HepG2 (cell line): ENCODE measurements around the gene VEGFC. TPM values are rescaled to one million over a fixed set of nuclear protein-coding genes. Genes with fewer than 3 reads are reported as not detected.

Experiments
- ATAC-seq: fragments of 200-7000 bp; cut with Tn5 transposase; 3 replicates; pipeline ENCODE4 v1.9.1; 2020; ENCODE audit warnings: mild to moderate bottlenecking, moderate library complexity
- BruUV-seq: library from RNA; stranded (reverse); fragments of 400-500 nt; replicated peaks from 2 replicates; lab custom pipeline; 2021; lab: Mats Ljungman, UMichigan
- CTCF ChIA-PET: fragments of 300-600 bp; formaldehyde crosslinking; extraction: SDS; loops from one replicate; lab custom pipeline; 2021; ENCODE audit warnings: low total read pairs, inconsistent platforms, low intra/inter-chr PET ratio; lab: Yijun Ruan, JAX
- POLR2A ChIA-PET: fragments of 350-600 bp; sonication (Branson Sonifier 250); formaldehyde crosslinking; loops from one replicate; lab custom pipeline; 2020; ENCODE audit warnings: antibody characterized with exemption, inconsistent platforms; lab: Yijun Ruan, JAX
- DNase-seq: peaks from one replicate; pipeline ENCODE4 v3.0.0-alpha.2; 2015; ENCODE audit warnings: low spot score
- FAIRE-seq: peaks from 3 replicates; lab custom pipeline; 2011; peaks lifted over from hg19 to GRCh38; lab: Jason Lieb, UNC
- H2AFZ ChIP-seq: one replicate; pipeline ENCODE4 v1.6.1; 2011; ENCODE audit warnings: low read length, inconsistent platforms
- H3K27ac ChIP-seq: fragments of 300-600 bp; 3 replicates; pipeline ENCODE4 v1.8.0; 2011; ENCODE audit warnings: mixed run types, mild to moderate bottlenecking, mixed read lengths, low read length, inconsistent platforms; ENCODE audit not compliant: insufficient read depth; ENCODE audit errors: extremely low read length
- H3K27me3 ChIP-seq, 2 experiments: fragments of 200-600 bp in 1 of 2; 2 replicates in 1 of 2; 3 replicates in 1 of 2; pipeline versions ENCODE4 v1.6.0 to v1.8.0; 2011; ENCODE audit warnings: low read length in 2 of 2, mild to moderate bottlenecking in 2 of 2, moderate library complexity in 2 of 2, inconsistent platforms in 1 of 2; ENCODE audit not compliant: insufficient read depth in 2 of 2, control insufficient read depth in 1 of 2
- H3K36me3 ChIP-seq, 2 experiments: fragments of 200-600 bp in 1 of 2; replicated peaks in 1 of 2; 2 replicates in 1 of 2; 3 replicates in 1 of 2; pipeline versions ENCODE4 v1.5.1 to v1.8.0; 2011; ENCODE audit warnings: low read length in 2 of 2, inconsistent platforms in 1 of 2; ENCODE audit not compliant: insufficient read depth in 2 of 2, control insufficient read depth in 1 of 2
- H3K4me1 ChIP-seq: 2 replicates; pipeline ENCODE4 v1.5.1; 2012; ENCODE audit warnings: low read length, inconsistent platforms; ENCODE audit not compliant: insufficient read depth
- H3K4me2 ChIP-seq: 2 replicates; pipeline ENCODE4 v1.6.0; 2011; ENCODE audit warnings: low read depth, low read length, inconsistent platforms
- H3K4me3 ChIP-seq, 3 experiments: fragments of 200-600 bp in 1 of 3; sonication (generic), shearing (Covaris generic) in 1 of 3; replicated peaks in 1 of 3; 2 replicates each; pipeline ENCODE4 v1.5.1; 2011 to 2016; ENCODE audit warnings: low read length in 3 of 3, inconsistent platforms in 2 of 3, low read depth in 2 of 3, mild to moderate bottlenecking in 2 of 3, control low read depth in 1 of 3, mixed read lengths in 1 of 3; ENCODE audit not compliant: insufficient read depth in 1 of 3
- H3K79me2 ChIP-seq: one replicate; pipeline ENCODE4 v1.6.1; 2011; ENCODE audit warnings: low read length, inconsistent platforms; ENCODE audit not compliant: insufficient read depth
- H3K9ac ChIP-seq: 2 replicates; pipeline ENCODE4 v1.6.0; 2011; ENCODE audit warnings: mild to moderate bottlenecking, low read depth, low read length, inconsistent platforms; ENCODE audit not compliant: insufficient read depth
- H3K9me3 ChIP-seq: 2 replicates; pipeline ENCODE4 v1.5.1; 2012; ENCODE audit warnings: mild to moderate bottlenecking, low read length
- H4K20me1 ChIP-seq: 2 replicates; pipeline ENCODE4 v1.6.0; 2011; ENCODE audit warnings: inconsistent platforms, mild to moderate bottlenecking, low read length, moderate library complexity; ENCODE audit not compliant: insufficient read depth
- CBX2 ChIP-seq, 2 experiments: fragments of 200-600 bp in 1 of 2; sonication (generic); formaldehyde crosslinking in 1 of 2; IDR thresholded peaks; 2 replicates each; pipeline versions ENCODE4 v1.7.0 to v1.8.1; 2018 to 2022; ENCODE audit warnings: low read depth in 2 of 2, low read length in 1 of 2, mild to moderate bottlenecking in 1 of 2, missing genetic modification reagents in 1 of 2
- HDAC1 ChIP-seq: sonication (generic); formaldehyde crosslinking; IDR thresholded peaks from 2 replicates; pipeline ENCODE4 v1.5.1; 2020; ENCODE audit warnings: mild to moderate bottlenecking, missing genetic modification reagents
- IRX3 ChIP-seq: sonication (generic); formaldehyde crosslinking; IDR thresholded peaks from 2 replicates; pipeline ENCODE4 v1.8.1; 2023; ENCODE audit warnings: mild to moderate bottlenecking, low read depth, missing genetic modification reagents, borderline replicate concordance
- JUN ChIP-seq: sonication (generic); formaldehyde crosslinking; IDR thresholded peaks from 2 replicates; pipeline ENCODE4 v1.4.0; 2020; ENCODE audit warnings: mild to moderate bottlenecking, missing genetic modification reagents
- KDM3A ChIP-seq: IDR thresholded peaks from 2 replicates; pipeline ENCODE4 v1.6.1; 2018; ENCODE audit warnings: low read depth, missing compliant biosample characterization
- MEIS2 ChIP-seq: sonication (generic); formaldehyde crosslinking; IDR thresholded peaks from 2 replicates; pipeline ENCODE4 v1.9.0; 2021; ENCODE audit warnings: mild to moderate bottlenecking, missing genetic modification reagents
- NRL ChIP-seq: sonication (generic); formaldehyde crosslinking; IDR thresholded peaks from 2 replicates; pipeline ENCODE4 v1.5.0; 2020; ENCODE audit warnings: missing genetic modification reagents, mild to moderate bottlenecking, moderate library complexity, borderline replicate concordance
- TCF7L2 ChIP-seq: IDR thresholded peaks from 2 replicates; pipeline ENCODE4 v1.6.1; 2011; ENCODE audit warnings: mild to moderate bottlenecking, low read depth, low read length, moderate library complexity
- TOPORS ChIP-seq: sonication (generic); formaldehyde crosslinking; IDR thresholded peaks from 2 replicates; pipeline ENCODE4 v1.8.0; 2023; ENCODE audit warnings: mild to moderate bottlenecking, missing genetic modification reagents
- ZNF24 ChIP-seq: fragments of 450-650 bp; IDR thresholded peaks from 2 replicates; pipeline ENCODE4 v1.6.1; 2017; ENCODE audit warnings: antibody characterized with exemption, mild to moderate bottlenecking
- ZNF546 ChIP-seq: sonication (generic); formaldehyde crosslinking; conservative IDR thresholded peaks from 2 replicates; pipeline ENCODE4 v1.8.1; 2023; ENCODE audit warnings: mild to moderate bottlenecking, missing genetic modification reagents
- ZNF781 ChIP-seq: sonication (generic); formaldehyde crosslinking; IDR thresholded peaks from 2 replicates; pipeline ENCODE4 v1.5.1; 2020; ENCODE audit warnings: borderline replicate concordance, mild to moderate bottlenecking, missing genetic modification reagents; ENCODE audit errors: not compliant biosample characterization
- ZSCAN20 ChIP-seq: sonication (generic); formaldehyde crosslinking; IDR thresholded peaks from 2 replicates; pipeline ENCODE4 v1.4.0; 2020; ENCODE audit warnings: missing genetic modification reagents, mild to moderate bottlenecking, borderline replicate concordance
- WGBS: methylation state at CpG from one replicate; pipeline ENCODE4 v1.1.6; 2017; ENCODE audit warnings: low lambda C conversion rate; 5-methylcytosine and 5-hydroxymethylcytosine counted together
- in situ Hi-C: cut with HindIII; loops from 2 replicates; pipeline ENCODE4 v1.10.0; 2017; ENCODE audit warnings: low pct_unique_long_range_greater_than_20kb; ENCODE audit not compliant: extremely low pct_ligation_motif_present
- intact Hi-C: fragments of 100-400 bp; cut with micrococcal nuclease; formaldehyde crosslinking; loops from one replicate; pipeline ENCODE4 v1.10.0; 2022; ENCODE audit not compliant: unreplicated experiment
- polyA plus RNA-seq, 8 experiments: library from polyadenylated mRNA; depleted of rRNA in 3 of 8; stranded (reverse) in 7 of 8; unstranded in 1 of 8; fragments of >200 nt; fragmentation: Illumina TruSeq in 4 of 8; extraction: Trizol in 4 of 8; gene quantifications; 2 replicates each; pipeline versions ENCODE4 v1.2.1 to v1.2.3, GENCODE V29; 2011 to 2016; ENCODE audit warnings: low read depth in 4 of 8, missing spikeins in 1 of 8, mixed read lengths in 1 of 8; ENCODE audit not compliant: insufficient read depth in 1 of 8
- total RNA-seq, 5 experiments: library from RNA; depleted of rRNA; stranded (reverse); fragments of >200 nt; fragmentation: Illumina TruSeq; extraction: Trizol; gene quantifications; 2 replicates each; pipeline ENCODE4 v1.2.3, GENCODE V29; 2016; ENCODE audit warnings: low read depth in 1 of 5
- TF ChIP-seq, protein P1 (sequence below): sonication (generic); formaldehyde crosslinking; IDR thresholded peaks from 2 replicates; pipeline ENCODE4 v1.4.0; 2020; ENCODE audit warnings: mild to moderate bottlenecking, missing genetic modification reagents
- TF ChIP-seq, protein P2 (sequence below), 2 experiments: sonication (generic) in 1 of 2; formaldehyde crosslinking in 1 of 2; IDR thresholded peaks; 2 replicates each; pipeline versions ENCODE4 v1.5.1 to v1.6.1; 2011 to 2020; ENCODE audit warnings: borderline replicate concordance in 1 of 2, low read depth in 1 of 2, low read length in 1 of 2, mild to moderate bottlenecking in 1 of 2, missing genetic modification reagents in 1 of 2, moderate library complexity in 1 of 2
- TF ChIP-seq, protein P3 (sequence below): sonication (generic); formaldehyde crosslinking; IDR thresholded peaks from 2 replicates; pipeline ENCODE4 v1.5.0; 2020; ENCODE audit warnings: mild to moderate bottlenecking, missing genetic modification reagents, moderate library complexity

Gene VEGFC
- total and polyA plus RNA-seq, 2 of the 13 experiments (the other 11 are each of a cell fraction or from before 2014, with no cell fraction given), result not detected

GRCh38 chr4:176664964-176665363 is 127.8 kb downstream of the VEGFC start:
- H3K4me1 ChIP-seq, result no peaks in the 10 kb centered on the region
- intact Hi-C loops (no loop called here), in situ Hi-C loops (no loop called here)
- no peak overlapping the region for H3K4me3 ChIP-seq
- H3K36me3 ChIP-seq, result no peaks in the 10 kb centered on the region
- H4K20me1 ChIP-seq, result no peaks in the 10 kb centered on the region
- 42% methylated on average over 4 of the region's 4 CpGs for WGBS
- DNase-seq, result no peak
- H3K9ac ChIP-seq, result no peak overlapping the region
- no peak overlapping the region for H2AFZ ChIP-seq
- no peaks in the 10 kb centered on the region for H3K9me3 ChIP-seq
- no peak for ATAC-seq
- no peak overlapping the region for H3K27ac ChIP-seq
- H3K27me3 ChIP-seq, result no peaks in the 10 kb centered on the region
- no peaks in the 10 kb centered on the region for H3K79me2 ChIP-seq
- ChIA-PET CTCF (no interaction called here), POLR2A (no interaction called here)
- no TSS peak for BruUV-seq
- H3K4me2 ChIP-seq, result no peak overlapping the region
- no peak for FAIRE-seq
- no peak for TF ChIP-seq TOPORS (CRISPR knock-in tag)
- no peak for TF ChIP-seq ZSCAN20 (CRISPR knock-in tag)
- TF ChIP-seq JUN (CRISPR knock-in tag), result no peak
- TF ChIP-seq KDM3A (CRISPR knock-in tag), result no peak
- no peak for TF ChIP-seq ZNF781 (CRISPR knock-in tag)
- TF ChIP-seq NRL (CRISPR knock-in tag), result no peak
- no peak for TF ChIP-seq MEIS2 (CRISPR knock-in tag)
- no peak for TF ChIP-seq ZNF546 (CRISPR knock-in tag)
- TF ChIP-seq TCF7L2, result no peak
- TF ChIP-seq HDAC1 (CRISPR knock-in tag), result no peak
- TF ChIP-seq CBX2 (IDR thresholded peaks at IDR 0.05; ENCODE audit: low read depth, low read length), result no peak
- no peak for TF ChIP-seq CBX2 (CRISPR knock-in tag; IDR thresholded peaks at IDR 0.05; ENCODE audit: low read depth)
- TF ChIP-seq, protein P1, sequence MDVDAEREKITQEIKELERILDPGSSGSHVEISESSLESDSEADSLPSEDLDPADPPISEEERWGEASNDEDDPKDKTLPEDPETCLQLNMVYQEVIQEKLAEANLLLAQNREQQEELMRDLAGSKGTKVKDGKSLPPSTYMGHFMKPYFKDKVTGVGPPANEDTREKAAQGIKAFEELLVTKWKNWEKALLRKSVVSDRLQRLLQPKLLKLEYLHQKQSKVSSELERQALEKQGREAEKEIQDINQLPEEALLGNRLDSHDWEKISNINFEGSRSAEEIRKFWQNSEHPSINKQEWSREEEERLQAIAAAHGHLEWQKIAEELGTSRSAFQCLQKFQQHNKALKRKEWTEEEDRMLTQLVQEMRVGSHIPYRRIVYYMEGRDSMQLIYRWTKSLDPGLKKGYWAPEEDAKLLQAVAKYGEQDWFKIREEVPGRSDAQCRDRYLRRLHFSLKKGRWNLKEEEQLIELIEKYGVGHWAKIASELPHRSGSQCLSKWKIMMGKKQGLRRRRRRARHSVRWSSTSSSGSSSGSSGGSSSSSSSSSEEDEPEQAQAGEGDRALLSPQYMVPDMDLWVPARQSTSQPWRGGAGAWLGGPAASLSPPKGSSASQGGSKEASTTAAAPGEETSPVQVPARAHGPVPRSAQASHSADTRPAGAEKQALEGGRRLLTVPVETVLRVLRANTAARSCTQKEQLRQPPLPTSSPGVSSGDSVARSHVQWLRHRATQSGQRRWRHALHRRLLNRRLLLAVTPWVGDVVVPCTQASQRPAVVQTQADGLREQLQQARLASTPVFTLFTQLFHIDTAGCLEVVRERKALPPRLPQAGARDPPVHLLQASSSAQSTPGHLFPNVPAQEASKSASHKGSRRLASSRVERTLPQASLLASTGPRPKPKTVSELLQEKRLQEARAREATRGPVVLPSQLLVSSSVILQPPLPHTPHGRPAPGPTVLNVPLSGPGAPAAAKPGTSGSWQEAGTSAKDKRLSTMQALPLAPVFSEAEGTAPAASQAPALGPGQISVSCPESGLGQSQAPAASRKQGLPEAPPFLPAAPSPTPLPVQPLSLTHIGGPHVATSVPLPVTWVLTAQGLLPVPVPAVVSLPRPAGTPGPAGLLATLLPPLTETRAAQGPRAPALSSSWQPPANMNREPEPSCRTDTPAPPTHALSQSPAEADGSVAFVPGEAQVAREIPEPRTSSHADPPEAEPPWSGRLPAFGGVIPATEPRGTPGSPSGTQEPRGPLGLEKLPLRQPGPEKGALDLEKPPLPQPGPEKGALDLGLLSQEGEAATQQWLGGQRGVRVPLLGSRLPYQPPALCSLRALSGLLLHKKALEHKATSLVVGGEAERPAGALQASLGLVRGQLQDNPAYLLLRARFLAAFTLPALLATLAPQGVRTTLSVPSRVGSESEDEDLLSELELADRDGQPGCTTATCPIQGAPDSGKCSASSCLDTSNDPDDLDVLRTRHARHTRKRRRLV (CRISPR knock-in tag), result no peak
- TF ChIP-seq, protein P2, sequence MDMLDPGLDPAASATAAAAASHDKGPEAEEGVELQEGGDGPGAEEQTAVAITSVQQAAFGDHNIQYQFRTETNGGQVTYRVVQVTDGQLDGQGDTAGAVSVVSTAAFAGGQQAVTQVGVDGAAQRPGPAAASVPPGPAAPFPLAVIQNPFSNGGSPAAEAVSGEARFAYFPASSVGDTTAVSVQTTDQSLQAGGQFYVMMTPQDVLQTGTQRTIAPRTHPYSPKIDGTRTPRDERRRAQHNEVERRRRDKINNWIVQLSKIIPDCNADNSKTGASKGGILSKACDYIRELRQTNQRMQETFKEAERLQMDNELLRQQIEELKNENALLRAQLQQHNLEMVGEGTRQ (IDR thresholded peaks at IDR 0.05; ENCODE audit: low read depth, low read length), result no peak
- TF ChIP-seq, protein P2 (CRISPR knock-in tag; IDR thresholded peaks at IDR 0.05; ENCODE audit: borderline replicate concordance), result no peak
- TF ChIP-seq IRX3 (CRISPR knock-in tag), result no peak
- TF ChIP-seq ZNF24, result no peak
- TF ChIP-seq, protein P3, sequence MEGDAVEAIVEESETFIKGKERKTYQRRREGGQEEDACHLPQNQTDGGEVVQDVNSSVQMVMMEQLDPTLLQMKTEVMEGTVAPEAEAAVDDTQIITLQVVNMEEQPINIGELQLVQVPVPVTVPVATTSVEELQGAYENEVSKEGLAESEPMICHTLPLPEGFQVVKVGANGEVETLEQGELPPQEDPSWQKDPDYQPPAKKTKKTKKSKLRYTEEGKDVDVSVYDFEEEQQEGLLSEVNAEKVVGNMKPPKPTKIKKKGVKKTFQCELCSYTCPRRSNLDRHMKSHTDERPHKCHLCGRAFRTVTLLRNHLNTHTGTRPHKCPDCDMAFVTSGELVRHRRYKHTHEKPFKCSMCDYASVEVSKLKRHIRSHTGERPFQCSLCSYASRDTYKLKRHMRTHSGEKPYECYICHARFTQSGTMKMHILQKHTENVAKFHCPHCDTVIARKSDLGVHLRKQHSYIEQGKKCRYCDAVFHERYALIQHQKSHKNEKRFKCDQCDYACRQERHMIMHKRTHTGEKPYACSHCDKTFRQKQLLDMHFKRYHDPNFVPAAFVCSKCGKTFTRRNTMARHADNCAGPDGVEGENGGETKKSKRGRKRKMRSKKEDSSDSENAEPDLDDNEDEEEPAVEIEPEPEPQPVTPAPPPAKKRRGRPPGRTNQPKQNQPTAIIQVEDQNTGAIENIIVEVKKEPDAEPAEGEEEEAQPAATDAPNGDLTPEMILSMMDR (CRISPR knock-in tag), result no peak
